ENCODE measurements around the gene PLEKHM2.

The PLEKHM2 gene

GRCh38 chr1:15755646-15756040, 71.5 kb downstream of the PLEKHM2 start:
- no peak for TF ChIP-seq SNAI2 (CRISPR knock-in tag; IDR thresholded peaks at IDR 0.05)
- TF ChIP-seq PATZ1 (CRISPR knock-in tag; IDR thresholded peaks at IDR 0.05; ENCODE audit: borderline replicate concordance), result no peak
- TF ChIP-seq GLIS3 (CRISPR knock-in tag; IDR thresholded peaks at IDR 0.05), result no peak
- no peak for TF ChIP-seq CSRNP3 (CRISPR knock-in tag; IDR thresholded peaks at IDR 0.05)
- TF ChIP-seq ZFP30 (CRISPR knock-in tag; IDR thresholded peaks at IDR 0.05), result no peak
- TF ChIP-seq TCF4 (CRISPR knock-in tag; IDR thresholded peaks at IDR 0.05; ENCODE audit: borderline replicate concordance), result no peak
- TF ChIP-seq ZFP3 (CRISPR knock-in tag; IDR thresholded peaks at IDR 0.05), result no peak
- no peak for TF ChIP-seq ZNF70 (CRISPR knock-in tag; IDR thresholded peaks at IDR 0.05)
- no peak for TF ChIP-seq RARB (CRISPR knock-in tag; IDR thresholded peaks at IDR 0.05)
- no peak for ATAC-seq

- ATAC-seq, result no peak
- TF ChIP-seq, protein P1, sequence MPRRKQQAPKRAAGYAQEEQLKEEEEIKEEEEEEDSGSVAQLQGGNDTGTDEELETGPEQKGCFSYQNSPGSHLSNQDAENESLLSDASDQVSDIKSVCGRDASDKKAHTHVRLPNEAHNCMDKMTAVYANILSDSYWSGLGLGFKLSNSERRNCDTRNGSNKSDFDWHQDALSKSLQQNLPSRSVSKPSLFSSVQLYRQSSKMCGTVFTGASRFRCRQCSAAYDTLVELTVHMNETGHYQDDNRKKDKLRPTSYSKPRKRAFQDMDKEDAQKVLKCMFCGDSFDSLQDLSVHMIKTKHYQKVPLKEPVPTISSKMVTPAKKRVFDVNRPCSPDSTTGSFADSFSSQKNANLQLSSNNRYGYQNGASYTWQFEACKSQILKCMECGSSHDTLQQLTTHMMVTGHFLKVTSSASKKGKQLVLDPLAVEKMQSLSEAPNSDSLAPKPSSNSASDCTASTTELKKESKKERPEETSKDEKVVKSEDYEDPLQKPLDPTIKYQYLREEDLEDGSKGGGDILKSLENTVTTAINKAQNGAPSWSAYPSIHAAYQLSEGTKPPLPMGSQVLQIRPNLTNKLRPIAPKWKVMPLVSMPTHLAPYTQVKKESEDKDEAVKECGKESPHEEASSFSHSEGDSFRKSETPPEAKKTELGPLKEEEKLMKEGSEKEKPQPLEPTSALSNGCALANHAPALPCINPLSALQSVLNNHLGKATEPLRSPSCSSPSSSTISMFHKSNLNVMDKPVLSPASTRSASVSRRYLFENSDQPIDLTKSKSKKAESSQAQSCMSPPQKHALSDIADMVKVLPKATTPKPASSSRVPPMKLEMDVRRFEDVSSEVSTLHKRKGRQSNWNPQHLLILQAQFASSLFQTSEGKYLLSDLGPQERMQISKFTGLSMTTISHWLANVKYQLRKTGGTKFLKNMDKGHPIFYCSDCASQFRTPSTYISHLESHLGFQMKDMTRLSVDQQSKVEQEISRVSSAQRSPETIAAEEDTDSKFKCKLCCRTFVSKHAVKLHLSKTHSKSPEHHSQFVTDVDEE (CRISPR knock-in tag; IDR thresholded peaks at IDR 0.05), result no peak
- TF ChIP-seq ESRRG (CRISPR knock-in tag; IDR thresholded peaks at IDR 0.05), result no peak
Observed at GRCh38 chr1:15756143-15757015, 72.3 kb downstream of the PLEKHM2 start.

- TF ChIP-seq ISL1 (CRISPR knock-in tag; IDR thresholded peaks at IDR 0.05), result no peak
- TF ChIP-seq CSRNP3 (CRISPR knock-in tag; IDR thresholded peaks at IDR 0.05), result no peak
- no peak for TF ChIP-seq CSDC2 (CRISPR knock-in tag; IDR thresholded peaks at IDR 0.05)
- TF ChIP-seq GLIS3 (CRISPR knock-in tag; IDR thresholded peaks at IDR 0.05), result no peak
- TF ChIP-seq ZNF565 (CRISPR knock-in tag; conservative IDR thresholded peaks at IDR 0.05; ENCODE audit: low read depth), result no peak
- no peak for TF ChIP-seq RARB (CRISPR knock-in tag; IDR thresholded peaks at IDR 0.05)
- TF ChIP-seq ZNF70 (CRISPR knock-in tag; IDR thresholded peaks at IDR 0.05), result no peak
- TF ChIP-seq PATZ1 (CRISPR knock-in tag; IDR thresholded peaks at IDR 0.05; ENCODE audit: borderline replicate concordance), result no peak
- TF ChIP-seq ARNTL (CRISPR knock-in tag; IDR thresholded peaks at IDR 0.05; ENCODE audit: borderline replicate concordance, low read depth), result no peak
- no peak for TF ChIP-seq TCF4 (CRISPR knock-in tag; IDR thresholded peaks at IDR 0.05; ENCODE audit: borderline replicate concordance)
- TF ChIP-seq BACH2 (CRISPR knock-in tag; IDR thresholded peaks at IDR 0.05; ENCODE audit: borderline replicate concordance), result no peak
Observed at GRCh38 chr1:15757016-15757543, 73.0 kb downstream of the PLEKHM2 start.

More at GRCh38 chr1:15757016-15757543, 73.0 kb downstream of the PLEKHM2 start:
- ATAC-seq, result no peak
